ENCODE data around the gene TPGS2.

Gene TPGS2

DNA sequence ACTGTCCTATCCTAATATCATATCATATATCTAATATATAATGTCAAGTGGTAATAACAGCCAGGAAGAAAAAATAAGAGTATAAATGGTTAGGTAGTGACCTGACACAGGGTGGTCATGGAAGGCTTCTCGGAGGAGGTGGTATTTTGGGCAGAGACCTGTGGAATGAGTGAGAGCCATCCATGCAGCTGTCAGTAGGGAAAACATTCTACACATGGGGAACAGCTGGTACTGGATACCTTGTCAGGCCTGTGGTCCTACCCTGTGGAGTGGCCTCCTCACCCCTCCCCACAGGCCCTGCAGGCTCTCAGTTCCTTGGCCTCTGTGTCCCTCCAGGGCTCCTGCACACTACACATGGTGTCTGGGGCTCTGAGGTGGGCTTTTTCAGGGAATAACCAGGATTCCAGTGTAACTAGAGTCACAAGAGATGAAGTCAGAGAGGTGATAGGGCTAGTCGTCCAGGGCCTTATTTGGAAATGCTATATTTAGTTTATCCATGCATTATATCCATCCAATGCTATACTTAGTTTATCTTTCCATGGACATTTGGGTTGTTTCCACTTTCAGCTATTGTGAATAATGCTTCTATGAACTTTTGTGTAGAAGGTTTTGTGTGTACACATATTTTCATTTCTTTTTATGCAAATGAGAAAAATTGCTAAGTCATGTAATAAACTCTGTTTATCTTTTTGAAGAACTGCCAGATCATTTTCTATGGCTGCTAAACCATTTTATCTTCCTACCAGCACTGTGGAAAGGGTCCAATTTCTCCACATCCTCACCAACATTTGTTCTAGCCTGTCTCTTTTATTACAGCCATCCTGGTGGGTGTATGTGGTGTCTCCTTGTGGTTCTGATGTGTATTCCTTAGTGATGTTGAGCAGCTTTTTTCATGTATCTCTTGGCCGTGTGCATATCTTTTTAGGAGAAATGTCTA, 75.6 kb downstream of the TPGS2 start:
- Histone ChIP-seq H3K27me3 (ENCODE audit: control insufficient read depth, insufficient read depth, low read length) (no peaks in the 10 kb centered on the region), H3K9me3 (ENCODE audit: control insufficient read depth, low read length) (no peaks in the 10 kb centered on the region), H3K9ac (ENCODE audit: low read length) (no peak overlapping the region), H3K4me3 (ENCODE audit: low read length) (no peak overlapping the region), H3K4me1 (ENCODE audit: control insufficient read depth, insufficient read depth, low read length) (no peaks in the 10 kb centered on the region), H3K36me3 (ENCODE audit: control insufficient read depth, insufficient read depth, low read length) (no peaks in the 10 kb centered on the region)

DNA sequence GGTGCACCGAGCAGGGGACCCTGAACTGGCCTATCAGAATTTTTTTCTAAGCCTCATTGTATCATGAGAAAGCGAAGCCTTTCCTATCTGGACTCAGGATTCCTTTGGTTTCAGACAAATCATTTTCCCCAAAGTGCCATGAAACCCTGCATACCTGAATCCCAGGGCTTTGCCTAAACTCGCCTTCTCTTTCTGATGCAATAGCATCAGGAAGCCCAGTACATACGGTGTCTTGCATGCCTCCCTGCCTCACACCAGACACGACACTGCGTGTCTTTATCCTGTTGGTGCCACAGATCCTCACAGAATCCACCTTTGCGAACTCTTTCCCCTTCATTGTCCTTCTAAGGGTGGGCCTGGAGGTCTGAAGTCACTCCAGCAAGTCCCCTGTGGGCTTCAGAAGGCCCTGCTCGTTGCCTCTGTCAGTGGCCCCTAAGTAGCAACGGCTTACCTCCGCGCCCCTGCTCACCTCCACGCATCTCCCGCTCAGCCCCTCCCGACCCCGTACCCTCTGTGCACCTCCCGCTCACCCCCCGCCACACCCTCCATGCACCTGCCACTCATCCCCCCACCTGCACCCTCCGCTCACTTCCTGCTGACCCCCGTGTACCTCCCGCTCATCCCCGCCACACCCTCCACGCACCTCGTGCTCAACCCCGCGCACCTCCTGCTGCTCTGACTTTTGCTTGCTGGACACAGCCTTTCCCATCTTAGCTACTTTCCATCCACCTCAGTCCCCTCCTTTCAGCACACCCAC, 83.4 kb downstream of the TPGS2 start:
- no peak overlapping the region for H3K4me3 ChIP-seq (ENCODE audit: low read length)
- H3K36me3 ChIP-seq (ENCODE audit: control insufficient read depth, insufficient read depth, low read length) = no peaks in the 10 kb centered on the region
- no peaks in the 10 kb centered on the region for H3K9me3 ChIP-seq (ENCODE audit: control insufficient read depth, low read length)
- no peak overlapping the region for H3K9ac ChIP-seq (ENCODE audit: low read length)
- no peaks in the 10 kb centered on the region for H3K27me3 ChIP-seq (ENCODE audit: control insufficient read depth, insufficient read depth, low read length)
- no peaks in the 10 kb centered on the region for H3K4me1 ChIP-seq (ENCODE audit: control insufficient read depth, insufficient read depth, low read length)

- no peak overlapping the region for H3K9ac ChIP-seq (ENCODE audit: low read length)
- H3K36me3 ChIP-seq (ENCODE audit: control insufficient read depth, insufficient read depth, low read length) = no peaks in the 10 kb centered on the region
These were observed 84.4 kb downstream of the TPGS2 start for GRCh38 chr18:36744261-36744876.

More at GRCh38 chr18:36744261-36744876, 84.4 kb downstream of the TPGS2 start:
- Histone ChIP-seq H3K4me1 (ENCODE audit: control insufficient read depth, insufficient read depth, low read length) (no peaks in the 10 kb centered on the region), H3K4me3 (ENCODE audit: low read length) (no peak overlapping the region), H3K27me3 (ENCODE audit: control insufficient read depth, insufficient read depth, low read length) (no peaks in the 10 kb centered on the region), H3K9me3 (ENCODE audit: control insufficient read depth, low read length) (no peaks in the 10 kb centered on the region)

Data from mucosa of stomach (tissue), 1 donor.